GM19351 (cell line): ENCODE data around the gene TRNP1.
"Not testable (repeated sequence)": the region's sequence is repeated elsewhere in the genome, so short reads cannot be mapped to it uniquely, and the experiment has no call there.

Experiments used
- ATAC-seq: cut with Tn5 transposase; IDR thresholded peaks from one replicate; pipeline ENCODE4 v1.9.1; 2021; ENCODE audit warnings: mild to moderate bottlenecking, moderate library complexity; ENCODE audit not compliant: unreplicated experiment

The TRNP1 gene

DNA sequence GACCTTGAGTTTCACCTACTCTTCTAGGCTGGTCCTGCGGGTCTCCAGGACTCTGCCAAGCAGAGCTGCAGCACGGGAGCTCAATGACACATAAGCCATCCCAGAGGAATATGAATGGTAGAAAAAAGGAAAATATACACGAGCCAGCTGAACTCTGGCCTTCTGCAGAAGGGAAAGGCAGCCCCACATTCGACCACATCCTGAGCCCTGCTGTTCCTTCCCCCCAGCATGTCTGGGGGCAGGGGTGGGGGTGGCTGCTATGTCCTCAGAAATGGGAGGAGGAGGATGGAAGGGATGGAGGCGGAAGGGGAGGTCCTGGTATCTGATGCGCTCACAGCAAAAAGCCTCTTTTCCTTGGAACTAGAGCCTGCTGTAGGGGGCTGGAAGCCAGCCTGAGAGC is 21.1 kb upstream of the TRNP1 start:
- no peak for ATAC-seq

- no peak for ATAC-seq
These were observed 20.7 kb upstream of the TRNP1 start for GRCh38 chr1:26972821-26973220.

DNA sequence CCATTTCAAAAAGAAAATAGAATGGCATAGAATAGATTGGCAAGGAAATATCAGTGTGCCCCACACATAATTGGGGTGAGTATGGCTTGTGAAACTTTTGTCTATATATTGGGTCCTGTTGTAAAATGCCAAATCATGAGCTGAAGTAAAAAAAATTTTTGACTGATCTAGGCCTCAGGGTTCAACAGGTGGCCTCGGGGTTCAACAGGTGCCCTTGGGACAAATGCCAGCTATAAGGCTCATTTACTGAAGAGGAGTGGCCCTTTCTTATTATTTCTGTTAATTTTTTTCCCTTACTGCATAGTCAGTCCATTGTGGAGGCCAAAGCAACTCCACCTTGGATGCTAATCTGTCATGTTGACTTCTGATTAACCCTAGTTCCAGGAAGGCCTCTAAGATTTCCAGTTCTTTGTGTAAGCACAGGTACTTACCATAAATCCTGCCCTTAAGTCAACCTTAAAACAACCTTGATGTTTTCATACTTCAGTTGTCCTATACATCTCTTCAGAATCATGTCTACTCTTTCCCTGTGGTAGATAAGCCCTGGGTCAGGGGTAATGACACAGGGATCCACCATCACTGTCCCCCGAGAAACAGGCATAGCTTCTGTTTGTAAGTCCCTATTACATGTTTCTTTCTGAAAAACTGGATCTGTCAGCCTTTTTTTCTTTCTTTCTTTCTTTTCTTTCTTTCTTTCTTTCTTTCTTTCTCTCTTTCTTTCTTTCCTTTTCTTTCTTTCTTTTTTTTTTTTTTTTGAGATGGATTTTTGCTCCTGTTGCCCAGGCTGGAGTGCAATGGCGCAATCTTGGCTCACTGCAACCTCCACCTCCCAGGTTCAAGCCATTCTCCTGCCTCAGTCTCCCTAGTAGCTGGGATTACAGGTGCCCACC is 16.6 kb upstream of the TRNP1 start:
- no peak for ATAC-seq

- ATAC-seq = no peak
These were observed 14.6 kb upstream of the TRNP1 start for GRCh38 chr1:26978901-26979300.

GRCh38 chr1:26981146-26981846 is 12.2 kb upstream of the TRNP1 start:
- ATAC-seq = no peak

- no peak for ATAC-seq
These were observed 9.6 kb upstream of the TRNP1 start for GRCh38 chr1:26983863-26984262.

DNA sequence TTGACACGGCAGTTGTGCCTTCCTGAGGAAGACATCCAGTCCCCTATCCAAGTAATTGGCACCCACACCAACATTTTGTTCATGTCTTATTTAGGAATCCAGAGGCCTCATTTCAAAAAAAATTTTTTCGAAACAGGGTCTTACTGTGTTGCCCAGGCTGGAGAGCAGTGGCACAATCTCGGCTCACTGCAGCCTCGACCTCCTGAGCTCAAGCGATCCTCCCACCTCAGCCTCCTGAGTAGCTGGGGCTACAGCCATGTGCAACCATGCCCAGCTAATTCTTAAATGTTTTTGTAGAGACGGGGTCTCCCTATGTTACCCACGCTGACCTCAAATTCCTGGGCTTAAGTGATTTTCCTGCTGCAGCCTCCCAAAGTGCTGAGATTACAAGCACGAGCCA is 9.2 kb upstream of the TRNP1 start:
- ATAC-seq = no peak

DNA sequence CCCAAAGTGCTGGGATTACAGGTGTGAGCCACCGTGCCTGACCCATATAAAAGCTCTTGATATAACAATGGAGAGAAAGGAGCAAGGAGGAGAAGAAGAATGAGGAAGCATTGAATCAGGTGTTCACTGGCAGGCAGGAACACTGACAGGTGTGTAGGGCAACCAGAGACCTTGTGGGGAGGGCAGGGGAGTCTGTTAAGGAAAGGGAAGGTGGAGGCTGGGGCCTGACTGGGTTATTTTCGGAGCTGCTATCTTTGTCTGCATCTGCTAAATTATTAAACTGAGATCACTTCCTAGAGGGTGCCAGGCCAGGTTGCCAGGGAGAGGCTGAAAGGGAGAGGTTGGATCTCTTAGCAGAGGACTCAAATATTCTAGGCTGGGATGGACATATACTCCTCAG is 6.8 kb upstream of the TRNP1 start:
- no peak for ATAC-seq

- not testable (repeated sequence) for ATAC-seq
These were observed 3.9 kb upstream of the TRNP1 start for GRCh38 chr1:26989403-26990109.

DNA sequence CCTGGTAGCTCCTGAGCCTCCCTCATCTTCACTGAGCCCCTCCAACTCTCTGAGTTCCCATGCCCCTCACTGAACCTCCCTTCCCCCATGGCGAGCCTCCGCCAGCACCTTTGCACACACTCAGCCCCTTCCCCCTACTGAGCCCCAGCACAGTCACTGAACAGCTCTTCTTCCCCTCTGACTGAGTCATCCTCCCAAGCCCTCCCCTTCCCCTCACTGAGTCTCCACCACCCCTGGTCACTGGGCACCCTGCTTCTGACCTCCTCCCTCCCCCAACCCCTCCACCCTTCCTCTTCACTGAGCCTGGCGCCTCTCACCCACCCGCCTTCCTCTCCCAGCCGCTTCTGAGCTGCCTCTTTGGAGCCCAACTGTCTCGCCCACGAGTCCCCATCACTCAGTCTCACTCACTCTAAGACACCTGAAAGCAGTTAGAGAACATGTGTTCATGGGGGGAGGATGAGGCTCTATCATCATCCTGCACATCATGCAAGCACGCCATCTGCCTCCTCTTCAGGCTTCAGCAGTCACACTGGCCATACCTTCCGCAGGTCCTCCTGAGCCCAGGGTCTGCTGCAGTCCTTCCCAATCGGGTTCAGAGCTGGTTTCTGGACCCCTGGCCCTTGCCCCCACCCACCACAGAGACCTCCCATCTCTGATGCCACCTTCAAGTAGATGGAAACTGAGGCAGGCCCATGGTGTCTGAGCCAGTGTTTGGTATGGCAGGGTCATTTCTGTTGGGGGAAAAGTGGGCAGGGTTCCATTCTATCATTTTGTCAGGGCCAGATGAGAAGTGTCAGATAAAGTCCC is 2.0 kb upstream of the TRNP1 start:
- ATAC-seq = no peak

DNA sequence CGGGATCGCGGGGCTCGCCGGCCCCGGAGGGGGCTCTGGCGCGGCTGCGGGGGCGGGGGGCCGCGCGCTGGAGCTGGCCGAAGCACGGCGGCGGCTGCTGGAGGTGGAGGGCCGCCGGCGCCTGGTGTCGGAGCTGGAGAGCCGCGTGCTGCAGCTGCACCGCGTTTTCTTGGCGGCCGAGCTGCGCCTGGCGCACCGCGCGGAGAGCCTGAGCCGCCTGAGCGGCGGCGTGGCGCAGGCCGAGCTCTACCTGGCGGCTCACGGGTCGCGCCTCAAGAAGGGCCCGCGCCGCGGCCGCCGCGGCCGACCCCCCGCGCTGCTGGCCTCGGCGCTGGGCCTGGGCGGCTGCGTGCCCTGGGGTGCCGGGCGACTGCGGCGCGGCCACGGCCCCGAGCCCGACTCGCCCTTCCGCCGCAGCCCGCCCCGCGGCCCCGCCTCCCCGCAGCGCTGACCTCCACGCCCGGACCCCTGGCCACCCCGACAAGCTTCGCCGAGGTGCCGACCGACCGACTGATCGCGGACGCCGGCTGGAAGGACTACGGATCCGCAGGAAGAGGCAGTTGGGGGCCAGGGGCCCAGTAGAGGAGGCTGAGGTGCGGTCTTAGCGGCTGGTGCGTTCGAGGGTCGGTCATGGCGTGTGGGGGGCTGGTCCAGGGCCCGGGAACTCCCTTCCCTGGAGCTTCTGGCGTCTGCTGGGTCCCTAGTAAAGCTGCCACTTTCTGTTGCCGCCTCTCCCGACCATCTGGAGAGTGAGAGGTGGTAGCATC is 711 bp downstream of the TRNP1 start:
- ATAC-seq = peak; percentile 10

- ATAC-seq = no peak
These were observed 1.5 kb downstream of the TRNP1 start for GRCh38 chr1:26994787-26995517.

DNA sequence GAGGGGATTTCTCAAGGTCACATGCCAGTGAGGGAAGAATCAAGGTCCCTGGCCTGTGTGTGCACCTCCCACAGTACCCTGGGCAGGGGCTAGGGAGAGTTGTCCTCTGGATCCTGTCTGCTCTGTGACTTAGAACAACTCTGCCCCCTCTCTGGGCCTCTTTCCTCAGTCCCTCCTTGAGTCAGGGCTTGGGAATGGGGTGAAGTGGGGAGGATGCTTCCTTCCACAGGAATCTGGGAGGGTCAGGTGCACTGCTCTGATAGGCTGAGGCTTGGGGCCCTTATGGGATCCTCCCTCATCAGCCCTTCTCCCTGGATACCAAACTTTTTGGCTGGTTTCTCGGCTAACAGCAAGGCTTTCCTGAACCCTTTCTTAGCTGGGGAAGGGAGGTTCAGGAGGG is 2.5 kb downstream of the TRNP1 start:
- ATAC-seq = no peak

- no peak for ATAC-seq
These were observed 3.2 kb downstream of the TRNP1 start for GRCh38 chr1:26996665-26997064.

GRCh38 chr1:26998429-26999300 is 5.2 kb downstream of the TRNP1 start:
- no peak for ATAC-seq

DNA sequence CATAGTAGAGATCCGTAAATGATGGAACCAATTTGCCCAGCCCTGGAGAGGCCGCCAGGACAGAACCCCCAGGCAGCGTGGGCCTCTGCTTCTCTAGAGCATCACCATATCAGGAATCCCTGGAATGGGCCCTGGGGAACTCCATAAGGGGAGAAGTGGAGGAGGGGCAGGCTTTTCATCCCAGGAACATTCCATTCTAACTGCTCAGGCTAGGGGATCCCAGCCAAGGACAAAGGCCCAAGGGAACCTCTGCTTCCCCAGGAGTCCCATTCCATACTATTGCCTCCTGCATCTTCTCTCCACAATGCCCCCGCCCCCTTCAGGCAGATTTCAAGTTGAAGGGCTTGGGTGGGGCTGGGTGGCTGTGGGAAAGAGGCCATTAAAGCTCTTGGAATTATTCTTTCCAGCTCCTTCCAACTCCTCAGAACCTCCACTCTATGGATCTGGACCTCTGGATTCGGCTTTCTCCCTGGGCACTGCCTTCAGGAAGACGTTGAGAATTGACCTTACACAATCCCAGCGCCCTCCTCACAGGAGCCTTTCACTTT is 6.0 kb downstream of the TRNP1 start:
- ATAC-seq = no peak

GRCh38 chr1:27000090-27000816 is 6.8 kb downstream of the TRNP1 start:
- no peak for ATAC-seq
